ENCODE data around the gene CUL7.

Gene CUL7

GRCh38 chr6:43016176-43016942 lies 37.3 kb downstream of the CUL7 start:
- peak overlapping the region; percentile 48 for H3K4me3 ChIP-seq
- H3K27ac ChIP-seq, result peak overlapping the region in 1 of 2 donors; percentile 53
- DNase-seq (ENCODE audit: low spot score), result no peak
- TF ChIP-seq, protein P1, sequence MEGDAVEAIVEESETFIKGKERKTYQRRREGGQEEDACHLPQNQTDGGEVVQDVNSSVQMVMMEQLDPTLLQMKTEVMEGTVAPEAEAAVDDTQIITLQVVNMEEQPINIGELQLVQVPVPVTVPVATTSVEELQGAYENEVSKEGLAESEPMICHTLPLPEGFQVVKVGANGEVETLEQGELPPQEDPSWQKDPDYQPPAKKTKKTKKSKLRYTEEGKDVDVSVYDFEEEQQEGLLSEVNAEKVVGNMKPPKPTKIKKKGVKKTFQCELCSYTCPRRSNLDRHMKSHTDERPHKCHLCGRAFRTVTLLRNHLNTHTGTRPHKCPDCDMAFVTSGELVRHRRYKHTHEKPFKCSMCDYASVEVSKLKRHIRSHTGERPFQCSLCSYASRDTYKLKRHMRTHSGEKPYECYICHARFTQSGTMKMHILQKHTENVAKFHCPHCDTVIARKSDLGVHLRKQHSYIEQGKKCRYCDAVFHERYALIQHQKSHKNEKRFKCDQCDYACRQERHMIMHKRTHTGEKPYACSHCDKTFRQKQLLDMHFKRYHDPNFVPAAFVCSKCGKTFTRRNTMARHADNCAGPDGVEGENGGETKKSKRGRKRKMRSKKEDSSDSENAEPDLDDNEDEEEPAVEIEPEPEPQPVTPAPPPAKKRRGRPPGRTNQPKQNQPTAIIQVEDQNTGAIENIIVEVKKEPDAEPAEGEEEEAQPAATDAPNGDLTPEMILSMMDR (IDR thresholded peaks at IDR 0.05), result no peak

- Histone ChIP-seq H3K4me3 (peak overlapping the region; percentile 89), H3K27ac (peak overlapping the region; percentile 70 to 91)
- DNase-seq (ENCODE audit: low spot score), result no peak
- TF ChIP-seq, protein P1 (IDR thresholded peaks at IDR 0.05), result no peak
Observed at GRCh38 chr6:43014434-43014909, 39.2 kb downstream of the CUL7 start.

DNA sequence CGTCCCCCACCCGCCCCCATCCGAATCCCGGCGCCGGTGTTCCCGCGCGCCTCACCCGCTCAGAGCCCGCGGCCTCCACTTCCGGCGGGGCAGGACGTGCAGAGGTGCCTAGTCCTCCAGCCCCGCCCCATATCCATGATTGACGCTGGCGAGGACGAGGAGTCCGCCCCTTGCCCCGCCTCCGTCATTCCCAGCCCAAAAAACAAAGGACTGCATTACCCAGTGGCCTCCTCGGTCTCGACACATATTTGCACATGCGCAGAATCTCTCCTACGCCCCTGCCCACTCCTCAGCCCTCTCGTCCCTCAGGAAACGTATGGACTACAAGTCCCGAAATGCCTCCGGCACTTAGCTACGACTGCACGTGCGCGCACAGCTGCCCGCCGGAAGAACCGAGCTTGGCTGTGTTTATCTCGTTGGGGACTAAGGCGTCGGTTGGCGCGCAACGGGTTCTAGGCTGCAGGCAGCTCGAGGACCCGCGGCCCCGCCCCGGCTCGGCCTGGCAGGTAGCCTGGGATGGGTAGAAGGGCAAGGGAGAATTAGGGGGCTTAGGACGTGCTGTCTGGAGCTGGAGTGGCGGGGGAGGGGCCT lies 39.7 kb downstream of the CUL7 start, which contains the start of the genes KLHDC3 and MEA1:
KLHDC3 (plus strand) TSS at position 407 of the 591 bp plus-strand sequence. CDS start 2,944 bp downstream, outside the sequence.
MEA1 (minus strand) TSS at position 104 of the 591 bp plus-strand sequence. CDS start 133 bp downstream, outside the sequence.
- peak within 1 kb of the TSS; percentile 70 to 91 for H3K27ac ChIP-seq
- peak within 1 kb of the TSS; percentile 89 for H3K4me3 ChIP-seq
- peak; percentile 100 for DNase-seq (ENCODE audit: low spot score)
- TF ChIP-seq, protein P1 (IDR thresholded peaks at IDR 0.05), result no peak

GRCh38 chr6:43013097-43013842 lies 40.4 kb downstream of the CUL7 start:
- H3K4me3 ChIP-seq, result peak overlapping the region; percentile 89
- H3K27ac ChIP-seq, result peak overlapping the region; percentile 55 to 82
- DNase-seq (ENCODE audit: low spot score), result no peak
- TF ChIP-seq, protein P1 (IDR thresholded peaks at IDR 0.05), result no peak

DNA sequence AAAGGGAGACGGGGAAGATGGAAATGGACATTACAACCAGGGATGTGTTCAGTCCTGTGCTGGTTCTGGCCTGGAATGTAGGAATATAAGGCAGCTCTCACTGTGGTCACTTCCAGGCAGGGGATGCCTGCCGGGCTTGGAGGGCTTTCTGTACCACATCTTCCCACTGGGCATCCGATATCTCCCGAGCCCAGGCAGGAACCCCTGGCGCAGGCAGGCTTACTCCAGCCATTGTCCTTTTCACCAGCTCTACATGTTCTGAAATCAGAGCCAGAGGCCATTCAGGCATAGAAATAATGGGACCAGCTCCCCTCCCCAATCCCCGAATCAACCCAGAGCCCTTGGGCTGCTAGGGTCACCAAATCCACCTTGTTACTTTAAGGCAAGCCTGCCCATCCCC lies 41.3 kb downstream of the CUL7 start:
- no peak overlapping the region for H3K27ac ChIP-seq
- H3K4me3 ChIP-seq, result peak overlapping the region; percentile 89
- DNase-seq (ENCODE audit: low spot score), result no peak
- TF ChIP-seq, protein P1 (IDR thresholded peaks at IDR 0.05), result no peak

GRCh38 chr6:43011207-43011606 lies 42.4 kb downstream of the CUL7 start:
- no peak for DNase-seq (ENCODE audit: low spot score)
- TF ChIP-seq, protein P1 (IDR thresholded peaks at IDR 0.05), result no peak
- no peak overlapping the region for H3K4me3 ChIP-seq
- H3K27ac ChIP-seq, result no peak overlapping the region

All from coronary artery (tissue), 2 donors.